HepG2 (cell line): ENCODE results near the gene SERBP1. TPM values are rescaled to one million over a fixed set of nuclear protein-coding genes. Genes with fewer than 3 reads are reported as not detected.

Source experiments
- ATAC-seq: fragments of 200-7000 bp; cut with Tn5 transposase; 3 replicates; pipeline ENCODE4 v1.9.1; 2020; ENCODE audit warnings: mild to moderate bottlenecking, moderate library complexity
- Bru-seq: library from RNA; stranded (reverse); fragments of 400-500 nt; gene quantifications from one replicate; lab custom pipeline; 2021; lab: Mats Ljungman, UMichigan
- BruChase-seq, 2 experiments: library from RNA; stranded (reverse); fragments of 400-500 nt; gene quantifications; one replicate each; lab custom pipeline; 2021; lab: Mats Ljungman, UMichigan
- BruUV-seq: library from RNA; stranded (reverse); fragments of 400-500 nt; replicated peaks from 2 replicates; lab custom pipeline; 2021; lab: Mats Ljungman, UMichigan
- CTCF ChIA-PET: fragments of 300-600 bp; formaldehyde crosslinking; extraction: SDS; loops from one replicate; lab custom pipeline; 2021; ENCODE audit warnings: low total read pairs, inconsistent platforms, low intra/inter-chr PET ratio; lab: Yijun Ruan, JAX
- POLR2A ChIA-PET: fragments of 350-600 bp; sonication (Branson Sonifier 250); formaldehyde crosslinking; loops from one replicate; lab custom pipeline; 2020; ENCODE audit warnings: antibody characterized with exemption, inconsistent platforms; lab: Yijun Ruan, JAX
- DNase-seq: peaks from one replicate; pipeline ENCODE4 v3.0.0-alpha.2; 2015; ENCODE audit warnings: low spot score
- FAIRE-seq: peaks from 3 replicates; lab custom pipeline; 2011; peaks lifted over from hg19 to GRCh38; lab: Jason Lieb, UNC
- H2AFZ ChIP-seq: one replicate; pipeline ENCODE4 v1.6.1; 2011; ENCODE audit warnings: low read length, inconsistent platforms
- H3K27ac ChIP-seq: fragments of 300-600 bp; 3 replicates; pipeline ENCODE4 v1.8.0; 2011; ENCODE audit warnings: mixed run types, mild to moderate bottlenecking, mixed read lengths, low read length, inconsistent platforms; ENCODE audit not compliant: insufficient read depth; ENCODE audit errors: extremely low read length
- H3K27me3 ChIP-seq, 2 experiments: fragments of 200-600 bp in 1 of 2; 2 replicates in 1 of 2; 3 replicates in 1 of 2; pipeline versions ENCODE4 v1.6.0 to v1.8.0; 2011; ENCODE audit warnings: low read length in 2 of 2, mild to moderate bottlenecking in 2 of 2, moderate library complexity in 2 of 2, inconsistent platforms in 1 of 2; ENCODE audit not compliant: insufficient read depth in 2 of 2, control insufficient read depth in 1 of 2
- H3K36me3 ChIP-seq, 2 experiments: fragments of 200-600 bp in 1 of 2; replicated peaks in 1 of 2; 2 replicates in 1 of 2; 3 replicates in 1 of 2; pipeline versions ENCODE4 v1.5.1 to v1.8.0; 2011; ENCODE audit warnings: low read length in 2 of 2, inconsistent platforms in 1 of 2; ENCODE audit not compliant: insufficient read depth in 2 of 2, control insufficient read depth in 1 of 2
- H3K4me1 ChIP-seq: 2 replicates; pipeline ENCODE4 v1.5.1; 2012; ENCODE audit warnings: low read length, inconsistent platforms; ENCODE audit not compliant: insufficient read depth
- H3K4me2 ChIP-seq: 2 replicates; pipeline ENCODE4 v1.6.0; 2011; ENCODE audit warnings: low read depth, low read length, inconsistent platforms
- H3K4me3 ChIP-seq, 3 experiments: fragments of 200-600 bp in 1 of 3; sonication (generic), shearing (Covaris generic) in 1 of 3; replicated peaks in 1 of 3; 2 replicates each; pipeline ENCODE4 v1.5.1; 2011 to 2016; ENCODE audit warnings: low read length in 3 of 3, inconsistent platforms in 2 of 3, low read depth in 2 of 3, mild to moderate bottlenecking in 2 of 3, control low read depth in 1 of 3, mixed read lengths in 1 of 3; ENCODE audit not compliant: insufficient read depth in 1 of 3
- H3K79me2 ChIP-seq: one replicate; pipeline ENCODE4 v1.6.1; 2011; ENCODE audit warnings: low read length, inconsistent platforms; ENCODE audit not compliant: insufficient read depth
- H3K9ac ChIP-seq: 2 replicates; pipeline ENCODE4 v1.6.0; 2011; ENCODE audit warnings: mild to moderate bottlenecking, low read depth, low read length, inconsistent platforms; ENCODE audit not compliant: insufficient read depth
- H3K9me3 ChIP-seq: 2 replicates; pipeline ENCODE4 v1.5.1; 2012; ENCODE audit warnings: mild to moderate bottlenecking, low read length
- H4K20me1 ChIP-seq: 2 replicates; pipeline ENCODE4 v1.6.0; 2011; ENCODE audit warnings: inconsistent platforms, mild to moderate bottlenecking, low read length, moderate library complexity; ENCODE audit not compliant: insufficient read depth
- ARHGAP35 ChIP-seq: sonication (generic); formaldehyde crosslinking; IDR thresholded peaks from 2 replicates; pipeline ENCODE4 v1.9.0; 2022; ENCODE audit warnings: mild to moderate bottlenecking, inconsistent platforms, moderate library complexity, missing genetic modification reagents, borderline replicate concordance
- ARNTL ChIP-seq: sonication (generic); formaldehyde crosslinking; IDR thresholded peaks from 2 replicates; pipeline ENCODE4 v1.4.0; 2020; ENCODE audit warnings: mild to moderate bottlenecking, missing genetic modification reagents
- ESRRA ChIP-seq: sonication (generic); formaldehyde crosslinking; IDR thresholded peaks from 2 replicates; pipeline ENCODE4 v1.5.1; 2020; ENCODE audit warnings: mild to moderate bottlenecking, low read depth, missing genetic modification reagents
- FOXP1 ChIP-seq, 2 experiments: fragments of 450-650 bp in 1 of 2; IDR thresholded peaks; 2 replicates each; pipeline ENCODE4 v1.6.1; 2017 to 2018; ENCODE audit warnings: antibody characterized with exemption in 1 of 2
- HNRNPLL ChIP-seq: fragments of 200-400 bp; formaldehyde crosslinking; IDR thresholded peaks from 2 replicates; pipeline ENCODE4 v1.6.1; 2017; ENCODE audit warnings: mild to moderate bottlenecking, low read depth, low read length; ENCODE audit not compliant: poor library complexity, severe bottlenecking
- ISL2 ChIP-seq: sonication (generic); formaldehyde crosslinking; IDR thresholded peaks from 2 replicates; pipeline ENCODE4 v1.5.0; 2020; ENCODE audit warnings: missing genetic modification reagents
- MED8 ChIP-seq: sonication (generic); formaldehyde crosslinking; IDR thresholded peaks from 2 replicates; pipeline ENCODE4 v1.8.1; 2023; ENCODE audit warnings: mild to moderate bottlenecking, missing genetic modification reagents; ENCODE audit not compliant: insufficient replicate concordance
- NCOR1 ChIP-seq: fragments of 200-600 bp; sonication (generic); IDR thresholded peaks from 2 replicates; pipeline ENCODE4 v1.7.0; 2017; ENCODE audit warnings: antibody characterized with exemption, low read length, borderline replicate concordance
- POLR2A ChIP-seq, 2 experiments: IDR thresholded peaks; 2 replicates each; pipeline ENCODE4 v1.6.1; 2011; ENCODE audit warnings: low read depth in 2 of 2, low read length in 2 of 2, mild to moderate bottlenecking in 1 of 2, moderate library complexity in 1 of 2; ENCODE audit not compliant: insufficient read depth in 1 of 2
- RCOR2 ChIP-seq: IDR thresholded peaks from 2 replicates; pipeline ENCODE4 v1.6.1; 2016; ENCODE audit warnings: missing biosample characterization, missing genetic modification reagents
- TCF7L2 ChIP-seq: IDR thresholded peaks from 2 replicates; pipeline ENCODE4 v1.6.1; 2011; ENCODE audit warnings: mild to moderate bottlenecking, low read depth, low read length, moderate library complexity
- THAP8 ChIP-seq: sonication (generic); formaldehyde crosslinking; IDR thresholded peaks from 2 replicates; pipeline ENCODE4 v1.5.1; 2020; ENCODE audit warnings: missing genetic modification reagents, mild to moderate bottlenecking, borderline replicate concordance
- ZNF350 ChIP-seq: sonication (generic); formaldehyde crosslinking; IDR thresholded peaks from 2 replicates; pipeline ENCODE4 v1.4.0; 2020; ENCODE audit warnings: mild to moderate bottlenecking, low read depth, missing genetic modification reagents, borderline replicate concordance
- ZNF557 ChIP-seq: sonication (generic); formaldehyde crosslinking; IDR thresholded peaks from 2 replicates; pipeline ENCODE4 v1.4.0; 2020; ENCODE audit warnings: missing genetic modification reagents
- WGBS: methylation state at CpG from one replicate; pipeline ENCODE4 v1.1.6; 2017; ENCODE audit warnings: low lambda C conversion rate; 5-methylcytosine and 5-hydroxymethylcytosine counted together
- in situ Hi-C: cut with HindIII; loops from 2 replicates; pipeline ENCODE4 v1.10.0; 2017; ENCODE audit warnings: low pct_unique_long_range_greater_than_20kb; ENCODE audit not compliant: extremely low pct_ligation_motif_present
- intact Hi-C: fragments of 100-400 bp; cut with micrococcal nuclease; formaldehyde crosslinking; loops from one replicate; pipeline ENCODE4 v1.10.0; 2022; ENCODE audit not compliant: unreplicated experiment
- long read RNA-seq, 2 experiments: library from RNA in 1 of 2; library from polyadenylated mRNA in 1 of 2; stranded (forward) in 1 of 2; unstranded in 1 of 2; transcript quantifications; one replicate each; pipeline ENCODE4 v2.0.0, GENCODE V29; 2019 to 2022
- polyA minus RNA-seq, 3 experiments: library from RNA; depleted of rRNA, polyadenylated mRNA; stranded (reverse); fragments of >200 nt; gene quantifications; 2 replicates each; pipeline ENCODE4 v1.2.3, GENCODE V29; 2011; ENCODE audit warnings: low replicate concordance in 1 of 3
- polyA plus RNA-seq, 8 experiments: library from polyadenylated mRNA; depleted of rRNA in 3 of 8; stranded (reverse) in 7 of 8; unstranded in 1 of 8; fragments of >200 nt; fragmentation: Illumina TruSeq in 4 of 8; extraction: Trizol in 4 of 8; gene quantifications; 2 replicates each; pipeline versions ENCODE4 v1.2.1 to v1.2.3, GENCODE V29; 2011 to 2016; ENCODE audit warnings: low read depth in 4 of 8, missing spikeins in 1 of 8, mixed read lengths in 1 of 8; ENCODE audit not compliant: insufficient read depth in 1 of 8
- total RNA-seq, 5 experiments: library from RNA; depleted of rRNA; stranded (reverse); fragments of >200 nt; fragmentation: Illumina TruSeq; extraction: Trizol; gene quantifications; 2 replicates each; pipeline ENCODE4 v1.2.3, GENCODE V29; 2016; ENCODE audit warnings: low read depth in 1 of 5
- TF ChIP-seq, protein P1 (sequence below): sonication (generic); formaldehyde crosslinking; IDR thresholded peaks from 2 replicates; pipeline ENCODE4 v1.4.0; 2020; ENCODE audit warnings: mild to moderate bottlenecking, missing genetic modification reagents

SERBP1 gene
- 281 and 464 TPM in 2 replicates for total RNA-seq (2016; rRNA removed; fragmentation: Illumina TruSeq; extraction: Trizol)
- total RNA-seq (2016; cell fraction: cytosol; rRNA removed; fragmentation: Illumina TruSeq; extraction: Trizol; ENCODE audit: low read depth) = 42.0 and 47.1 TPM in 2 replicates
- total RNA-seq (2016; cell fraction: insoluble cytoplasmic fraction; rRNA removed; fragmentation: Illumina TruSeq; extraction: Trizol) = 285 and 448 TPM in 2 replicates
- 101 and 110 TPM in 2 replicates for total RNA-seq (2016; cell fraction: membrane; rRNA removed; fragmentation: Illumina TruSeq; extraction: Trizol)
- total RNA-seq (2016; cell fraction: nucleus; rRNA removed; fragmentation: Illumina TruSeq; extraction: Trizol) = 159 and 166 TPM in 2 replicates
- polyA plus RNA-seq (2011; rRNA removed) = 129 and 175 TPM in 2 replicates
- 135 and 152 TPM in 2 replicates for polyA plus RNA-seq (2011; cell fraction: cytosol; rRNA removed)
- 36.3 and 45.4 TPM in 2 replicates for polyA plus RNA-seq (2011; cell fraction: nucleus; rRNA removed)
- polyA plus RNA-seq (2012) = 205 and 282 TPM in 2 replicates
- polyA plus RNA-seq (2016; cell fraction: cytosol; fragmentation: Illumina TruSeq; extraction: Trizol; ENCODE audit: low read depth) = 49.9 and 50.6 TPM in 2 replicates
- 619 and 673 TPM in 2 replicates for polyA plus RNA-seq (2016; cell fraction: insoluble cytoplasmic fraction; fragmentation: Illumina TruSeq; extraction: Trizol; ENCODE audit: low read depth)
- polyA plus RNA-seq (2016; cell fraction: membrane; fragmentation: Illumina TruSeq; extraction: Trizol; ENCODE audit: low read depth) = 96.8 and 107 TPM in 2 replicates
- 230 and 231 TPM in 2 replicates for polyA plus RNA-seq (2016; cell fraction: nucleus; fragmentation: Illumina TruSeq; extraction: Trizol; ENCODE audit: insufficient read depth, low read depth)
- 87.0 and 114 TPM in 2 replicates for polyA minus RNA-seq (2011; rRNA and poly(A)+ RNA removed; ENCODE audit: low replicate concordance)
- polyA minus RNA-seq (2011; cell fraction: cytosol; rRNA and poly(A)+ RNA removed) = 138 and 157 TPM in 2 replicates
- 137 and 140 TPM in 2 replicates for polyA minus RNA-seq (2011; cell fraction: nucleus; rRNA and poly(A)+ RNA removed)
- percentile 99 among the genes with signal in this experiment for Bru-seq, nascent RNA
- BruChase-seq, experiment 1, labeled RNA remaining after a 6-hour chase = percentile 99 among the genes with signal in this experiment
- BruChase-seq, experiment 2, labeled RNA remaining after a 2-hour chase = percentile 98 among the genes with signal in this experiment
- long read RNA-seq, experiment 1, full-length matches to known transcripts = 275 of 346 reads
- long read RNA-seq, experiment 1, partial matches to known transcripts = 58 of 346 reads
- long read RNA-seq, experiment 1, other reads (novel, unspliced or antisense) = 13 of 346 reads
- long read RNA-seq, experiment 2, full-length matches to known transcripts = 174 of 686 reads
- long read RNA-seq, experiment 2, partial matches to known transcripts = 44 of 686 reads
- long read RNA-seq, experiment 2, other reads (novel, unspliced or antisense) = 468 of 686 reads

- peak within 1 kb of the TSS; percentile 93 for H3K9ac ChIP-seq
- DNase-seq (peak; percentile 96), ATAC-seq (peak; percentile 95), FAIRE-seq (peak; percentile 80)
- H3K79me2 ChIP-seq = peaks cover 46% of the 10 kb centered on the region
- peak within 1 kb of the TSS; percentile 69 for H2AFZ ChIP-seq
- peaks cover 41% of the 10 kb centered on the region for H4K20me1 ChIP-seq
- H3K27me3 ChIP-seq = no peaks in the 10 kb centered on the region; a peak in 1 of 5 replicates
- H3K4me1 ChIP-seq = peaks cover 31% of the 10 kb centered on the region
- intact Hi-C loops = loop anchor here (2.0 to 5.0 kb wide), 2 partner anchors 57 to 506 kb away; partner anchors contain the start of genes DNAI4 and MIER1
- ChIA-PET CTCF (no interaction called here), POLR2A (interaction anchor here (0.7 to 3.0 kb wide), 14 partner anchors 9 to 500 kb away, joined by 3 to 15 read pairs (median 4); partner anchors contain the start of gene GADD45A)
- H3K4me2 ChIP-seq = peak within 1 kb of the TSS; percentile 85
- peak within 1 kb of the TSS; percentile 74 to 96 (median 77) for H3K4me3 ChIP-seq
- peaks cover 5 to 7% of the 10 kb centered on the region in 2 experiments for H3K36me3 ChIP-seq
- in situ Hi-C loops = no loop called here
- 2% methylated on average over 20 of the region's 62 CpGs for WGBS
- BruUV-seq = TSS peak; percentile 91
- no peaks in the 10 kb centered on the region for H3K9me3 ChIP-seq
- H3K27ac ChIP-seq = peak within 1 kb of the TSS; percentile 93
- TF ChIP-seq, protein P1, sequence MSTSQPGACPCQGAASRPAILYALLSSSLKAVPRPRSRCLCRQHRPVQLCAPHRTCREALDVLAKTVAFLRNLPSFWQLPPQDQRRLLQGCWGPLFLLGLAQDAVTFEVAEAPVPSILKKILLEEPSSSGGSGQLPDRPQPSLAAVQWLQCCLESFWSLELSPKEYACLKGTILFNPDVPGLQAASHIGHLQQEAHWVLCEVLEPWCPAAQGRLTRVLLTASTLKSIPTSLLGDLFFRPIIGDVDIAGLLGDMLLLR (CRISPR knock-in tag) = peak; percentile 66
- no peak for TF ChIP-seq FOXP1 (IDR thresholded peaks at IDR 0.05)
- TF ChIP-seq FOXP1 (CRISPR knock-in tag; IDR thresholded peaks at IDR 0.05) = peak; percentile 31
- peak; percentile 29 for TF ChIP-seq ISL2
- 0 out of 2 replicates have a peak, but pooled peaks have one; percentile 29 for TF ChIP-seq ARNTL (CRISPR knock-in tag)
- peak; percentile 76; the same call in 1 of the 2 replicates for TF ChIP-seq THAP8 (CRISPR knock-in tag)
- peak; percentile 79 to 86 for TF ChIP-seq POLR2A (IDR thresholded peaks at IDR 0.05; ENCODE audit: insufficient read depth in 1 of 2, low read depth in 2 of 2, low read length in 2 of 2)
- peak; percentile 88; the same call in 1 of the 2 replicates for TF ChIP-seq ESRRA (CRISPR knock-in tag)
- no peak for TF ChIP-seq TCF7L2
- peak; percentile 63 for TF ChIP-seq HNRNPLL
- peak; percentile 76 for TF ChIP-seq MED8 (CRISPR knock-in tag)
- peak; percentile 9; the same call in 1 of the 2 replicates for TF ChIP-seq ZNF350 (CRISPR knock-in tag)
- 0 out of 2 replicates have a peak, but pooled peaks have one; percentile 13 for TF ChIP-seq ZNF557 (CRISPR knock-in tag)
- no peak for TF ChIP-seq RCOR2 (CRISPR knock-in tag)
- TF ChIP-seq NCOR1 = peak; percentile 39; the same call in 1 of the 2 replicates
- TF ChIP-seq ARHGAP35 (CRISPR knock-in tag) = 0 out of 2 replicates have a peak, but pooled peaks have one; percentile 52
These were observed at the start of gene SERBP1 for GRCh38 chr1:67430358-67431155. Gene SERBP1, minus strand, starts transcription at chr1:67430402. Its CDS starts 102 bp downstream, at chr1:67430300.
